Tibial nerve (tissue), 4 donors: ENCODE measurements around the gene TSN. TPM values are rescaled to one million over a fixed set of nuclear protein-coding genes. Genes with fewer than 3 reads are reported as not detected.

Source experiments
- DNase-seq, 2 donors: peaks; one replicate each; pipeline ENCODE4 v3.0.0-alpha.2; 2019; ENCODE audit warnings: low spot score in 2 of 2
- H3K27ac ChIP-seq, 4 donors: fragments of 200-600 bp; sonication (generic) in 3 of 4; one replicate each; pipeline ENCODE4 v1.5.1; 2017 to 2019; ENCODE audit warnings: mild to moderate bottlenecking in 1 of 4
- H3K27me3 ChIP-seq, 2 donors: fragments of 200-600 bp; sonication (generic) in 1 of 2; one replicate each; pipeline versions ENCODE4 v1.5.1 to v1.6.0; 2017 to 2019
- H3K36me3 ChIP-seq, 3 donors: fragments of 200-600 bp; sonication (generic); one replicate each; pipeline ENCODE4 v1.5.1; 2018 to 2019
- H3K4me1 ChIP-seq, 4 donors: fragments of 200-600 bp; sonication (generic) in 3 of 4; one replicate each; pipeline ENCODE4 v1.5.1; 2017 to 2019
- H3K4me3 ChIP-seq, 4 donors: fragments of 200-600 bp; sonication (generic) in 3 of 4; one replicate each; pipeline ENCODE4 v1.5.1; 2017 to 2019; ENCODE audit warnings: mild to moderate bottlenecking in 1 of 4, moderate library complexity in 1 of 4
- H3K9me3 ChIP-seq, 4 donors: fragments of 200-600 bp; sonication (generic) in 3 of 4; one replicate each; pipeline ENCODE4 v1.5.1; 2017 to 2019
- CTCF ChIP-seq, 5 experiments: fragments of 200-600 bp in 3 of 5; fragments of 450-650 bp in 2 of 5; sonication (generic) in 3 of 5; IDR thresholded peaks; one replicate each; pipeline ENCODE4 v1.5.1; 2016 to 2019; ENCODE audit warnings: antibody characterized with exemption in 5 of 5, mild to moderate bottlenecking in 3 of 5, moderate library complexity in 2 of 5
- EP300 ChIP-seq, 2 donors: sonication (generic); formaldehyde crosslinking; IDR thresholded peaks; one replicate each; pipeline ENCODE4 v1.6.1; 2017; ENCODE audit warnings: antibody characterized with exemption in 2 of 2, mild to moderate bottlenecking in 1 of 2
- POLR2A ChIP-seq, 2 donors: fragments of 450-650 bp; IDR thresholded peaks; one replicate each; pipeline ENCODE4 v1.6.1; 2017; ENCODE audit warnings: antibody characterized with exemption in 2 of 2, mild to moderate bottlenecking in 2 of 2, moderate library complexity in 2 of 2
- WGBS, 2 donors: methylation state at CpG; one replicate each; pipeline ENCODE4 v1.1.5; 2018; 5-methylcytosine and 5-hydroxymethylcytosine counted together
- total RNA-seq, 4 donors: library from RNA; depleted of rRNA; stranded (reverse); fragments of >200 nt; gene quantifications; one replicate each; pipeline ENCODE4 v1.1.0, GENCODE V29; 2016

Gene TSN
- total RNA-seq, 4 donors from 2014 or later = 32.7 to 50.9 (median 37.4) TPM

DNA sequence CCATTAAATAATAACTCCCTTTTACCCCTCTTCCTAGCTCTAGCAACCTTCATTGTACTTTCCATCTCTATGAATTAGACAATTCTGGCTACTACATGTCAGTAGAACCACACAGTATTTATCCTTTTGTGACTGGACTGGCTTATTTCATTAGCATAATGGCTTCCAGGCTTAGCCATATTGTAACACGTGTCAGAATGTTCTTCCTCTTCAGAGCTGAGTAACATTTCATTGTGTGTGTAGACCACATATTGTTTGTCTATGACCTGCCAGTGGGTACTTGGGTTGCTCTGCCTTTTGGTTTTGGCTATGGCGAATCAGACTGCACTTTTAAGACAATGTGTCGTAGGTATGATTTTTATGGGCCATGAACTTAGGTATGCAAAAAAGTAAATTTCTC is 20.9 kb downstream of the TSN start:
- DNase-seq = no peak
- TF ChIP-seq POLR2A (IDR thresholded peaks at IDR 0.05) (no peak), CTCF (IDR thresholded peaks at IDR 0.05) (no peak), EP300 (IDR thresholded peaks at IDR 0.05) (no peak)
- Histone ChIP-seq H3K27me3 (no peaks in the 10 kb centered on the region), H3K4me3 (no peak overlapping the region), H3K9me3 (no peaks in the 10 kb centered on the region), H3K4me1 (no peaks in the 10 kb centered on the region), H3K36me3 (no peaks in the 10 kb centered on the region), H3K27ac (no peak overlapping the region)
- WGBS, 2 donors = 75 to 78% methylated on average over 3 of the region's 3 CpGs

- Histone ChIP-seq H3K9me3 (no peaks in the 10 kb centered on the region), H3K4me3 (no peak overlapping the region), H3K27me3 (no peaks in the 10 kb centered on the region), H3K4me1 (no peaks in the 10 kb centered on the region), H3K36me3 (no peaks in the 10 kb centered on the region), H3K27ac (no peak overlapping the region)
- no peak for DNase-seq
- 69 to 71% methylated on average over 12 of the region's 12 CpGs for WGBS, 2 donors
- TF ChIP-seq EP300 (IDR thresholded peaks at IDR 0.05) (no peak), CTCF (IDR thresholded peaks at IDR 0.05) (no peak), POLR2A (IDR thresholded peaks at IDR 0.05) (no peak)
Observed at GRCh38 chr2:121776885-121777698, 21.6 kb downstream of the TSN start.

DNA sequence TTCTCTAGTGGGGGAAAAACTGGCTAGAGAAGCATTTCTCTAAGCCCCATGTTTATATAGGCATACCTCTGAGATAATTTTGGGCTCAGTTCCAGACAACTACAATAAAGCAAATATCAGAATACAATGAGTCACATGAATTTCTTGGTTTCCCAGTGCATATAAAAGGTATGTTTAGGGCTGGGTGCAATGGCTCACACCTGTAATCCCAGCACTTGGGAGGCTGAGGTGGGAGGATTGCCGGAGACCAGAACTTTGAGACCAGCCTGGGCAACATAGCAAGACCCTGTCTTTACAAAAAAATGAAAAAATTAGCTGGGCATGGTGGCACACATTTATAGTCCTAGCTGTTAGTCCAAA is 22.2 kb downstream of the TSN start:
- H3K27me3 ChIP-seq = no peaks in the 10 kb centered on the region
- no peaks in the 10 kb centered on the region for H3K4me1 ChIP-seq
- no peaks in the 10 kb centered on the region for H3K9me3 ChIP-seq
- TF ChIP-seq EP300 (IDR thresholded peaks at IDR 0.05) (no peak), POLR2A (IDR thresholded peaks at IDR 0.05) (no peak), CTCF (IDR thresholded peaks at IDR 0.05) (no peak)
- H3K36me3 ChIP-seq = no peaks in the 10 kb centered on the region
- 82 to 96% methylated on average over 1 of the region's 1 CpG for WGBS, 2 donors
- no peak overlapping the region for H3K4me3 ChIP-seq
- no peak overlapping the region for H3K27ac ChIP-seq
- no peak for DNase-seq

- no peaks in the 10 kb centered on the region for H3K36me3 ChIP-seq
- H3K27ac ChIP-seq = no peak overlapping the region
- no peaks in the 10 kb centered on the region for H3K9me3 ChIP-seq
- TF ChIP-seq CTCF (IDR thresholded peaks at IDR 0.05) (no peak), POLR2A (IDR thresholded peaks at IDR 0.05) (no peak), EP300 (IDR thresholded peaks at IDR 0.05) (no peak)
- no peak for DNase-seq
- no peak overlapping the region for H3K4me3 ChIP-seq
- 68 to 71% methylated on average over 7 of the region's 7 CpGs for WGBS, 2 donors
- no peaks in the 10 kb centered on the region for H3K4me1 ChIP-seq
- H3K27me3 ChIP-seq = no peaks in the 10 kb centered on the region
Observed at GRCh38 chr2:121778741-121779487, 23.5 kb downstream of the TSN start.

GRCh38 chr2:121783180-121783579 is 27.7 kb downstream of the TSN start:
- Histone ChIP-seq H3K9me3 (no peaks in the 10 kb centered on the region), H3K27me3 (no peaks in the 10 kb centered on the region), H3K4me3 (no peak overlapping the region), H3K4me1 (no peaks in the 10 kb centered on the region), H3K36me3 (no peaks in the 10 kb centered on the region), H3K27ac (no peak overlapping the region)
- WGBS, 2 donors = 60 to 71% methylated on average over 2 of the region's 2 CpGs
- DNase-seq = no peak
- TF ChIP-seq CTCF (IDR thresholded peaks at IDR 0.05) = no peak
- no peak for TF ChIP-seq POLR2A (IDR thresholded peaks at IDR 0.05)
- no peak for TF ChIP-seq EP300 (IDR thresholded peaks at IDR 0.05)
